Measurements from ENCODE around the gene EXOSC5. TPM values are rescaled to one million over a fixed set of nuclear protein-coding genes. Genes with fewer than 3 reads are reported as not detected.

The EXOSC5 gene
- total RNA-seq, 1 experiment from 2014 or later = 43.1 TPM

DNA sequence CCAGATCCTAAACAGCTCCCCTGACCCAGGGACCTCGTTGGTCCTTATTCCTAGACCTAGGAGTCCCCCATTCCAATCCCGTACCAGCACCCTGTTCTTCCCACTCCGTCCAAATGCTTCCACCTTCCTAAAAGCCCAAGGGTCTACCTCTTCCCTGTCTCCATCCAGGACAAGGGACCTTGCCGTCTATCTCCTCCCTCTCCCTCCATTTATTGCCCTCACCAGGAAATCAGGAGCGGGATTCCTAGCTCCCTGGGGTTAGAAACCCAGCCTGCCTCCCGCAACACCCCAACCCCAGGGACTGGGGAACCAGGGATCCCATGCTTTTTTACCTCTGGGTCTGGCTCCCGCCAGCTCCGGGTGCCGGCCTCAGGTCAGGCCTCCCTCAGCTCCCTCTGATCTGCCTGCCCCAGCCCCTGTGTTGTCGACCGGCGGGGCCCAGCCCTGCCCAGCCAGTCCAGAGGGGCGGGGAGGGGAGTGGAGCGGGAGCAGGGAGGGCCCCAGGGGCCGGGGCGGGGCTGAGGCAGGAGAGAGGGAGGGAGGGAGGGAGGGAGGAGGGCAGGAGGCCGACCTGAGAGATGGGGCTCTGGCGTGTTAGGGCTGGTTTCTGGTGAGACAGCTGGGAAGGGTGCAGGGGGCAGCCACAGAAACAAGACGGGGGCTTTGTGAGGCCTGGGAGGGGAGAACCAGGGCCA, 29.9 kb upstream of the EXOSC5 start, which contains the start of gene B3GNT8:
B3GNT8 (minus strand) TSS at position 423 of the 695 bp plus-strand sequence. CDS start 596 bp downstream, outside the sequence.
- Histone ChIP-seq H3K36me3 (ENCODE audit: insufficient read depth, low read length, poor library complexity, severe bottlenecking) (peaks cover 18% of the 10 kb centered on the region), H3K4me3 (ENCODE audit: low read depth, low read length, poor library complexity, severe bottlenecking) (no peak within 1 kb of the TSS), H3K27ac (ENCODE audit: low read depth, low read length, poor library complexity, severe bottlenecking) (peak within 1 kb of the TSS; percentile 70), H3K4me1 (ENCODE audit: insufficient read depth, low read length, poor library complexity, severe bottlenecking) (peaks cover 25% of the 10 kb centered on the region), H3K27me3 (replicated peaks; ENCODE audit: insufficient read depth, low read depth, low read length, poor library complexity) (no peaks in the 10 kb centered on the region), H3K9me3 (ENCODE audit: low read depth, low read length, poor library complexity, severe bottlenecking) (no peaks in the 10 kb centered on the region)
- DNase-seq (ENCODE audit: low spot score) = peak; percentile 32
- POLR2A ChIA-PET (ENCODE audit: low non-redundant PET) = interaction anchor here (0.6 kb wide), 1 partner anchor 436 kb away, joined by 4 read pairs; no protein-coding TSS in a partner anchor
- intact Hi-C loops (cut with micrococcal nuclease; ENCODE audit: unreplicated experiment) = no loop called here
- no TSS peak for BruUV-seq (replicated peaks)
- TF ChIP-seq EZH2 (IDR thresholded peaks at IDR 0.05; ENCODE audit: borderline replicate concordance, low read depth, low read length, poor library complexity, severe bottlenecking) = no peak
- TF ChIP-seq, protein P1, sequence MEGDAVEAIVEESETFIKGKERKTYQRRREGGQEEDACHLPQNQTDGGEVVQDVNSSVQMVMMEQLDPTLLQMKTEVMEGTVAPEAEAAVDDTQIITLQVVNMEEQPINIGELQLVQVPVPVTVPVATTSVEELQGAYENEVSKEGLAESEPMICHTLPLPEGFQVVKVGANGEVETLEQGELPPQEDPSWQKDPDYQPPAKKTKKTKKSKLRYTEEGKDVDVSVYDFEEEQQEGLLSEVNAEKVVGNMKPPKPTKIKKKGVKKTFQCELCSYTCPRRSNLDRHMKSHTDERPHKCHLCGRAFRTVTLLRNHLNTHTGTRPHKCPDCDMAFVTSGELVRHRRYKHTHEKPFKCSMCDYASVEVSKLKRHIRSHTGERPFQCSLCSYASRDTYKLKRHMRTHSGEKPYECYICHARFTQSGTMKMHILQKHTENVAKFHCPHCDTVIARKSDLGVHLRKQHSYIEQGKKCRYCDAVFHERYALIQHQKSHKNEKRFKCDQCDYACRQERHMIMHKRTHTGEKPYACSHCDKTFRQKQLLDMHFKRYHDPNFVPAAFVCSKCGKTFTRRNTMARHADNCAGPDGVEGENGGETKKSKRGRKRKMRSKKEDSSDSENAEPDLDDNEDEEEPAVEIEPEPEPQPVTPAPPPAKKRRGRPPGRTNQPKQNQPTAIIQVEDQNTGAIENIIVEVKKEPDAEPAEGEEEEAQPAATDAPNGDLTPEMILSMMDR (conservative IDR thresholded peaks at IDR 0.05; ENCODE audit: low read depth, low read length) = no peak
- CTCF ChIA-PET = interaction anchor here (0.5 kb wide), 2 partner anchors 9 to 143 kb away, joined by 3 to 5 read pairs; no protein-coding TSS in a partner anchor

DNA sequence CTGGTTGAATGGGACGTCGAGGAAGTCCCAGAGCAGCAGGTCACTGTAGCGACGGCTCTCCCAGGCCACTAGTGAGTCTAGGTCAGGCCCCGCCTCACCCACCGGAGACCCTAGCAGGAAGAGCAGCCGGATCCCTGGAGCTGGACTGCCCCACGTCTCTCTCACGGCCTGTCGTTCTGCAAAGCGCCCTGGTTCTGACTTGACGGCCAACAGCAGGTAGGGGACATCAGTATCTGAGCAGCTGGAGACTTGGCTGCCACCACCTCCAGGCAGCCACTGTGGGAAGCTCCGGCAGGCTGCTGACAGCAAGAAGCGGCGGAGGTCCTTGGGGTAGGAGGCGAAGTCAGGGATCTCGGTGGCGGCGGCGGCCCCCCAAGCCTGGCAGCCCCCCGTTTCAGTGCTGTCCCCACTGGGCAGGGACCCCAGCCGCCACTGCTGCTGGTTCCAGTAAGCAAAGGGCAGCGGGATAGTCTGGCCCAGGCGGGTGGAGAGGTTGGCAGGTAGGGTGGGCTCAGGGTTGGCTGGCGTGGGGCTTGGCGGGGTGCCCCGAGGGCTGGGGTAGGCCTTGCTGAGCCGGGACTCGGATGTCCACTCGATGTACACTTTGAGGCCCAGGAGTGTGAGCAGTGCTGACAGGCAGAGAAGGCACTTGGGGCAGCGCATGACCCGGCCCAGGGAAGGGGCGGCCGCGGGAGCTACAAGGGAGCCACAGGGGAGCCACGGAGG, 29.1 kb upstream of the EXOSC5 start:
- intact Hi-C loops (cut with micrococcal nuclease; ENCODE audit: unreplicated experiment) = no loop called here
- ChIA-PET POLR2A (ENCODE audit: low non-redundant PET) (interaction anchor here (0.6 kb wide), 1 partner anchor 436 kb away, joined by 4 read pairs; no protein-coding TSS in a partner anchor), CTCF (interaction anchor here (0.5 kb wide), 1 partner anchor 9 kb away, joined by 5 read pairs; no protein-coding TSS in a partner anchor)
- H3K4me3 ChIP-seq (ENCODE audit: low read depth, low read length, poor library complexity, severe bottlenecking) = no peak overlapping the region
- peaks cover 25% of the 10 kb centered on the region for H3K4me1 ChIP-seq (ENCODE audit: insufficient read depth, low read length, poor library complexity, severe bottlenecking)
- peak overlapping the region; percentile 70 for H3K27ac ChIP-seq (ENCODE audit: low read depth, low read length, poor library complexity, severe bottlenecking)
- TF ChIP-seq, protein P1 (conservative IDR thresholded peaks at IDR 0.05; ENCODE audit: low read depth, low read length) = no peak
- no peak for TF ChIP-seq EZH2 (IDR thresholded peaks at IDR 0.05; ENCODE audit: borderline replicate concordance, low read depth, low read length, poor library complexity, severe bottlenecking)
- H3K36me3 ChIP-seq (ENCODE audit: insufficient read depth, low read length, poor library complexity, severe bottlenecking) = peaks cover 12% of the 10 kb centered on the region
- no TSS peak for BruUV-seq (replicated peaks)
- no peaks in the 10 kb centered on the region for H3K9me3 ChIP-seq (ENCODE audit: low read depth, low read length, poor library complexity, severe bottlenecking)
- H3K27me3 ChIP-seq (replicated peaks; ENCODE audit: insufficient read depth, low read depth, low read length, poor library complexity) = no peaks in the 10 kb centered on the region
- no peak for DNase-seq (ENCODE audit: low spot score)

DNA sequence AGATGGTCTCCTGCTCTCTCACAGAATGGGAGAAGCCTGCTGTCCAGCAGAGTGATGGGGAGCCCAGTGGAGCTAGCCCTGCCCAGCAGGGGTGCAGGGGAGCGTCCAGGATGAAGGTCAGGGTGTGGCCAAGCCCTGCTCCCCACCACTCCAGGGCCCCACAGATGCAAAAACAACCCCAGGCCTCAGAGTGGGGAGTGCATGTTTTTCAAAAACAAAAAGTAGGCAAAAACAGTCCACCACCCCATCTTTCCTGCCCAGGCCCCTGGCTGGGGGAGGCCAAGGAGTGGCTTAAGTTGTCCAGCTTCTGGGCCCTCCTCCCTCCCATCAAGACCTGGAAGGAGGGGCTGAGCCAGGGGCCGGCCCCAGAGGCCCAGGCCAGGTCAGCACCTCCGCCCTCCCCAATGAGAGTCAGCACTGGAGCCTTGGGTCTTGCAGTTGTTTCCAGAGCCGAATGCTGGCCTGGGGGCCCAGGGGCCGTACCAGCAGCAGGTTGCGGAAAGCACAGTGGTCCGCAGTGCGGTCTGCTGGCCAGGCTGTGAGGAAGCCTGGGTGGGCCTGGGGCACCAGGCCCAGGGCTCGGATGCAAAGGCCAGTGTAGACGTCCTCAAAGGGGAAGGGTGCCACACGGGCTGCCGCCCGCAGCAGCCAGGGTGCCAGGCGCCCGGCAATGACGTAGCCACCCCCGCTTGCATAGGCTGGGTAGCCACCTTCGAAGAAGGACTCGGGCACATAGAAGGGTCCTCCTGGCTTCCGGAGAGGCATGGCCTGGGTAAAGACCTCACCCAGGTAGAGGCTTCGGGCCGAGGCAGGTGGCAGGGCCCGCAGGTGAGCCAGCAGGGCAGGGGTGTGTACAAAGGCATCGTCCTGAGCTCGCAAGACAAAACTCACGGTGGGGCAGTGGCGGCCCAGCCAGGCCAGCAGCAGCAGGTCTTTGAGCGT, 28.3 kb upstream of the EXOSC5 start:
- Histone ChIP-seq H3K9me3 (ENCODE audit: low read depth, low read length, poor library complexity, severe bottlenecking) (no peaks in the 10 kb centered on the region), H3K27me3 (replicated peaks; ENCODE audit: insufficient read depth, low read depth, low read length, poor library complexity) (no peaks in the 10 kb centered on the region), H3K4me3 (ENCODE audit: low read depth, low read length, poor library complexity, severe bottlenecking) (no peak overlapping the region), H3K27ac (ENCODE audit: low read depth, low read length, poor library complexity, severe bottlenecking) (no peak overlapping the region), H3K4me1 (ENCODE audit: insufficient read depth, low read length, poor library complexity, severe bottlenecking) (peaks cover 25% of the 10 kb centered on the region), H3K36me3 (ENCODE audit: insufficient read depth, low read length, poor library complexity, severe bottlenecking) (peaks cover 12% of the 10 kb centered on the region)
- no TSS peak for BruUV-seq (replicated peaks)
- CTCF ChIA-PET = no interaction called here
- TF ChIP-seq EZH2 (IDR thresholded peaks at IDR 0.05; ENCODE audit: borderline replicate concordance, low read depth, low read length, poor library complexity, severe bottlenecking) = no peak
- TF ChIP-seq, protein P1 (conservative IDR thresholded peaks at IDR 0.05; ENCODE audit: low read depth, low read length) = no peak
- intact Hi-C loops (cut with micrococcal nuclease; ENCODE audit: unreplicated experiment) = no loop called here
- POLR2A ChIA-PET (ENCODE audit: low non-redundant PET) = no interaction called here
- DNase-seq (ENCODE audit: low spot score) = no peak
